HFF-Myc (cell line): ENCODE results near the gene HSPA12B.

Experiments used
- DNase-seq: peaks from one replicate; pipeline ENCODE4 v3.0.0-alpha.2; 2011; ENCODE audit warnings: low read depth; ENCODE audit errors: extremely low read depth
- H3K4me3 ChIP-seq: replicated peaks from 2 replicates; pipeline ENCODE4 v1.5.1; 2011; ENCODE audit warnings: low read depth, mild to moderate bottlenecking, control low read depth, low read length
- CTCF ChIP-seq: IDR thresholded peaks from 2 replicates; pipeline ENCODE4 v1.5.1; 2012; ENCODE audit warnings: mild to moderate bottlenecking, low read depth, low read length, control low read depth; ENCODE audit errors: missing control alignments

The HSPA12B gene

DNA sequence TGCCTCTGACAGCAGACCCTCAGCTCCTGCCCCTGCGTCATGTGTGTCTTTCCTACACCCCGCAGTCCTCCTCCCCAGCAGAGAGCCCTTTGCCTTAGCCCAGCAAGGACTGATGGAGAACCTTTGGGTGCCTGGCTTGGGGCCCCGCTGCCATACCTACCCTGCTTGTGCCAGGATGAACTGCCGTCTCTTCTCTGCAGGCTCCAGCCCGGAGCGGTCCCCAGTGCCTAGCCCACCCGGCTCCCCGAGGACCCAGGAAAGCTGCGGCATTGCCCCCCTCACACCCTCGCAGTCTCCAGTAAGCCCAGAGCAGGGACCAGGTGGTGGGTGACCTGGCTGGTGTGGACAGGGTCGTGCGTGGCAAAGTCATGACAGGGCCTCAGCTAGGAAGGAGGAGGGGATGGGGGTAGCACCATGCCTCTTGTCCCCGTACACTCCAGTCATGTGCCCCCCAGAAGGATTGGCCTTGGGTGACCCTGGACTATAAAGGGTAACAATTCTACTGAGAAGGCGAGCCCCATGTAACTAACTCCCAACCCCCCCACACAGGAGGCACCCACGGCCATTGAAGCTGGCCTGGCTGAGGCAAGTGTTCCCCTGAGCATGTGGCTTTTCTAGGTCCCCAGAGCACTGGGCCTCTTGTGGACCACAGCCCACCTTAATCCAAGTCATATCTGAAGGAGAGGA is 8.3 kb downstream of the HSPA12B start:
- no peak overlapping the region for H3K4me3 ChIP-seq
- TF ChIP-seq CTCF: no peak
- no peak for DNase-seq

DNA sequence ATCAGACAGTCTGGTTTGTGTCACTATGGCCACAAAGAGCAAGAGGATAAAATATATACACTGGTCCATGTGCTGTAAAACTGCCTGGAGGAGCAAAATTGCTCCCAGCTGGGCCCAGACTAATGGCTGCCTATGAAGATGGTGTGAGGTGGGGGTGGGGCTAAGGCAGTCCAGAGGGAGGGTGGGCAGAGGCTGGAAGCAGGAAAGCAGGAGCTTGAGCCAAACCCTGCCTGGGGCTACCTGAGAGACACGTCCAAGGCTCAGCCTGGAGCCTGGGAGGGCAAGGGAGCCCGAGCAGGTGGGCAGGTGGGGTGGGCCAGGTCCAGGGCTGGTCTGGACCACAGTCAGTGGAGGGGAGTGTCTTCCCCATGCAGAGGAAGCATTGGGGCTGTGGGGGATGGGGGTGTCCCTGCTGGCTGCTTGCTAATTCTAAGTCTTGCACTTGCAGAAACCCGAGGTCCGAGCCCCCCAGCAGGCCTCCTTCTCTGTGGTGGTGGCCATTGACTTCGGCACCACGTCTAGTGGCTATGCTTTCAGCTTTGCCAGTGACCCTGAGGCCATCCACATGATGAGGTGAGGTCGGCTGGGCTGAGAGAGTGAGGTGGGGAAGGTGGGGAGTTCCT is 9.5 kb downstream of the HSPA12B start:
- TF ChIP-seq CTCF: no peak
- no peak for DNase-seq
- no peak overlapping the region for H3K4me3 ChIP-seq

DNA sequence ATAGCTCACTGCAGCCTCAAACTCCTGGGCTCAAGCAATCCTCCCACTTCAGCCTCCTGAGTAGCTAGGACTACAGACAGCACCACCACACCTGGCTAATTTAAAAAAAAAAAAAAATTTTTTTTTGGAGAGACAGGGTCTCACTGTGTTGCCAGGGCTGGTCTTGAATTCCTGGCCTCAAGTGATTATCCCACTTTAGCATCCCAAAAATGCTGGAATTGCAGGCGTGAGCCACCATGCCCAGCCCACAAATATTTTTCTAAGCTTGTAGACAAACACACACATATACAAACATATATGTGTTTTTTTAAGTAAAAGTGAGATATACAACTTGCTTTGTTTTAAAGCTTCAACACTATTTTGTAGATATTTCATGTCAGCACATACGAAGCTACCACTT is 10.8 kb downstream of the HSPA12B start:
- TF ChIP-seq CTCF: no peak
- no peak overlapping the region for H3K4me3 ChIP-seq

GRCh38 chr20:3744037-3744436 is 11.6 kb downstream of the HSPA12B start:
- no peak overlapping the region for H3K4me3 ChIP-seq
- TF ChIP-seq CTCF: no peak
- no peak for DNase-seq

More for the DNA sequence above, 10.8 kb downstream of the HSPA12B start:
- no peak for DNase-seq

- H3K4me3 ChIP-seq: no peak overlapping the region
- no peak for DNase-seq
- no peak for TF ChIP-seq CTCF
Measured at GRCh38 chr20:3744806-3745685, 12.6 kb downstream of the HSPA12B start.

- DNase-seq: no peak
- TF ChIP-seq CTCF: no peak
- no peak overlapping the region for H3K4me3 ChIP-seq
Measured at GRCh38 chr20:3745686-3746173, 13.2 kb downstream of the HSPA12B start.
